GM15510 (cell line): ENCODE results near the gene SHE.

Experiments used
- POLR2A ChIP-seq: IDR thresholded peaks from 3 replicates; pipeline ENCODE4 v1.6.1; 2011; ENCODE audit warnings: borderline replicate concordance; ENCODE audit not compliant: insufficient read length; ENCODE audit errors: extremely low read depth

SHE gene

DNA sequence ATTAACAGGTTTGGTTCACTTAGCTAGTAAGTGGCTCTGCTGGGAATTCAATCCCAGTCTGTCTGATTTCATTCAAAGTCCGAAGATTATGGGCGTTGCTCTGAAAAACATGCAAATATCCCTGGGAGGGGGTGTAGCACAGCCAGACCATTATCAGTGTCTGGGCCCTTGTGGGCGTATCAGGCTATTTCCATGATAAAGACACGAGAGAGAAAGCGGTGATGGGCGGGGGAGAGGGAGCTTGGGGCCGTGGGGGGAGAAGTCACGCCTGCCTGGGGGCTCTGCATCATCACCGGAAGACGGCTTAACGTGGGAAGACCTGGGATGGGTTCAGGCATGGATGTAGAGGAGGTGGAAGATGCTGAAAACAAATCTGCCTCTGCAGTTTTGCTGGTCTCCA, 71.3 kb downstream of the SHE start:
- TF ChIP-seq POLR2A, result no peak

DNA sequence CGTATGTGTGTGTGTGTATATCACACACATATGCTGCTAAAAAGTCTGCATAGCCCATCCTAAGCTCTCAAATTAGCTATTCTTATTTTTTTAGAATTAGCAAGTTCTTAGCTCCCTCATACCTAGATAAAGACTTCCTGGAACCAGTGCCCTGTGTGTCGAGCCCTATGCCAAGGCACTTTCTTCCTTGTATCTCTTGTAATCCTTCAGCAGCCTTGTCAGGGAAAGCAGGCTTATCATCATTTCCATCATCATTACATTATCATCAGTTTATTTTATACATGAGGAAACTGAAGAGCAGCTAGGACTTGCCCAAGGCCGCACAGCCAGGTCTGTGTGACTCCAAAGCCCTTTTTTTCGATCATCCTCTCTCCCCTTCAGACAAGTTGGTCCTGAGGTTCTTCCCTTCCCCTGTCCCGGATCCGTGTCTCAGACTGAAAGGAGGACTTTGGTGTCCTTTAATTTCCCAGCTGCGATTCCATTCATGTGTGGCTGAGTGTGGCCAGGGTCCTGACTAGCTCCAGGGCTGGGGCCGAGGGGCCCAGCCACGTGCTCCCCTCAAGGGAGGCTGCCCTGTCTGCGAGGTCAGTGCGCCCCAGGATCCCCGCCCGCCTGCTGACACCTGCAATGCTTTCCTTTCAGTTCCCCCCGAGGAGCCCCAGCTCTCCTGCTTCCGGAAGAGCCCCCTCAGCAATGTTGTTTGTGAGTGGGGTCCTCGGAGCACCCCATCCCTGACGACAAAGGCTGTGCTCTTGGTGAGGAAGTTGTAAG, 72.2 kb downstream of the SHE start:
- no peak for TF ChIP-seq POLR2A
